H9 (cell line): Measurements from ENCODE around the gene HIGD2A. TPM values are rescaled to one million over a fixed set of nuclear protein-coding genes. Genes with fewer than 3 reads are reported as not detected.

Experiments
- DNase-seq: peaks from one replicate; pipeline ENCODE4 v3.0.0-alpha.2; 2017
- H2AFZ ChIP-seq: one replicate; pipeline ENCODE4 v1.6.1; 2013; ENCODE audit warnings: mild to moderate bottlenecking, low read length, control low read depth, moderate library complexity
- H2AK5ac ChIP-seq: 2 replicates; pipeline ENCODE4 v1.6.1; 2013; ENCODE audit warnings: low read length, control low read depth, mixed read lengths; ENCODE audit not compliant: insufficient read length
- H2BK120ac ChIP-seq: one replicate; pipeline ENCODE4 v1.6.1; 2013; ENCODE audit warnings: low read depth, mild to moderate bottlenecking, low read length, control low read depth, inconsistent platforms; ENCODE audit not compliant: poor library complexity, severe bottlenecking
- H2BK12ac ChIP-seq: 2 replicates; pipeline ENCODE4 v1.6.1; 2013; ENCODE audit warnings: low read length, control low read depth, mixed read lengths, low read depth; ENCODE audit not compliant: insufficient read length
- H2BK15ac ChIP-seq: 2 replicates; pipeline ENCODE4 v1.6.1; 2013; ENCODE audit warnings: low read depth, low read length, control low read depth
- H2BK20ac ChIP-seq: one replicate; pipeline ENCODE4 v1.6.1; 2013; ENCODE audit warnings: low read depth, mild to moderate bottlenecking, low read length, control low read depth, inconsistent platforms; ENCODE audit not compliant: poor library complexity, severe bottlenecking
- H2BK5ac ChIP-seq: 2 replicates; pipeline ENCODE4 v1.6.1; 2013; ENCODE audit warnings: low read length, control low read depth, mixed read lengths; ENCODE audit not compliant: insufficient read length
- H3K14ac ChIP-seq: 2 replicates; pipeline ENCODE4 v1.6.1; 2013; ENCODE audit warnings: low read length, control low read depth; ENCODE audit not compliant: insufficient read depth
- H3K18ac ChIP-seq: 2 replicates; pipeline ENCODE4 v1.6.1; 2013; ENCODE audit warnings: low read depth, mild to moderate bottlenecking, mixed read lengths, low read length, control low read depth; ENCODE audit not compliant: insufficient read length
- H3K23ac ChIP-seq: 2 replicates; pipeline ENCODE4 v1.6.1; 2013; ENCODE audit warnings: low read length, control low read depth, mixed read lengths, low read depth; ENCODE audit not compliant: insufficient read length
- H3K23me2 ChIP-seq: 2 replicates; pipeline ENCODE4 v1.6.1; 2013; ENCODE audit warnings: low read depth, mild to moderate bottlenecking, mixed read lengths, low read length, control low read depth; ENCODE audit not compliant: insufficient read length, poor library complexity, severe bottlenecking
- H3K27ac ChIP-seq: 2 replicates; pipeline ENCODE4 v1.5.1; 2013; ENCODE audit warnings: low read length, control low read depth, mixed read lengths, low read depth; ENCODE audit not compliant: insufficient read length
- H3K27me3 ChIP-seq: 2 replicates; pipeline ENCODE4 v1.6.1; 2013; ENCODE audit warnings: low read length, control low read depth, inconsistent platforms; ENCODE audit not compliant: insufficient read depth
- H3K4ac ChIP-seq: 2 replicates; pipeline ENCODE4 v1.6.1; 2013; ENCODE audit warnings: low read depth, mild to moderate bottlenecking, control low read depth, inconsistent platforms, low read length, moderate library complexity
- H3K4me1 ChIP-seq: 2 replicates; pipeline ENCODE4 v1.6.1; 2013; ENCODE audit warnings: low read length, control low read depth, inconsistent platforms; ENCODE audit not compliant: insufficient read depth
- H3K4me2 ChIP-seq: 2 replicates; pipeline ENCODE4 v1.6.1; 2013; ENCODE audit warnings: low read length, control low read depth, mixed read lengths; ENCODE audit not compliant: insufficient read length, insufficient read depth
- H3K56ac ChIP-seq: 2 replicates; pipeline ENCODE4 v1.6.1; 2013; ENCODE audit warnings: low read depth, mild to moderate bottlenecking, mixed read lengths, low read length, control low read depth; ENCODE audit not compliant: insufficient read length
- H3K79me1 ChIP-seq: 2 replicates; pipeline ENCODE4 v1.6.1; 2013; ENCODE audit warnings: low read depth, mild to moderate bottlenecking, moderate library complexity, low read length, control low read depth, inconsistent platforms; ENCODE audit not compliant: insufficient read depth, poor library complexity, severe bottlenecking
- H3K79me2 ChIP-seq: 2 replicates; pipeline ENCODE4 v1.6.1; 2013; ENCODE audit warnings: low read length, control low read depth, inconsistent platforms; ENCODE audit not compliant: insufficient read depth
- H3K9ac ChIP-seq: 2 replicates; pipeline ENCODE4 v1.6.1; 2013; ENCODE audit warnings: low read length, control low read depth, mixed read lengths; ENCODE audit not compliant: insufficient read length; ENCODE audit errors: extremely low read depth
- H3K9me3 ChIP-seq: one replicate; pipeline ENCODE4 v1.6.1; 2013; ENCODE audit warnings: low read depth, low read length, inconsistent platforms; ENCODE audit not compliant: control insufficient read depth
- H3T11ph ChIP-seq: one replicate; pipeline ENCODE4 v1.6.1; 2013; ENCODE audit warnings: mild to moderate bottlenecking, low read length, control low read depth, inconsistent platforms
- H4K20me1 ChIP-seq: one replicate; pipeline ENCODE4 v1.6.1; 2013; ENCODE audit not compliant: control insufficient read depth, insufficient read length, insufficient read depth
- H4K5ac ChIP-seq: 2 replicates; pipeline ENCODE4 v1.6.1; 2013; ENCODE audit warnings: low read depth, mild to moderate bottlenecking, mixed read lengths, low read length, control low read depth; ENCODE audit not compliant: insufficient read length
- H4K8ac ChIP-seq: replicated peaks from 2 replicates; pipeline ENCODE4 v1.6.1; 2013; ENCODE audit warnings: low read length, control low read depth, mixed read lengths, low read depth; ENCODE audit not compliant: insufficient read length
- H4K91ac ChIP-seq: 2 replicates; pipeline ENCODE4 v1.6.1; 2013; ENCODE audit warnings: low read depth, mild to moderate bottlenecking, moderate library complexity, mixed read lengths, low read length, control low read depth; ENCODE audit not compliant: insufficient read length
- H3K27ac Mint-ChIP-seq, 3 experiments: 2 replicates in 2 of 3; 3 replicates in 1 of 3; pipeline ENCODE4 v1.8.0; 2020 to 2021; ENCODE audit warnings: mixed read lengths in 3 of 3, mild to moderate bottlenecking in 1 of 3, moderate library complexity in 1 of 3
- H3K27me3 Mint-ChIP-seq: 2 replicates; pipeline ENCODE4 v1.8.0; 2021; ENCODE audit warnings: low read depth, mild to moderate bottlenecking, moderate library complexity, mixed read lengths
- H3K36me3 Mint-ChIP-seq, 3 experiments: 2 replicates in 2 of 3; 3 replicates in 1 of 3; pipeline ENCODE4 v1.8.0; 2020 to 2021; ENCODE audit warnings: low read depth in 3 of 3, mixed read lengths in 3 of 3; ENCODE audit not compliant: insufficient read depth in 1 of 3
- H3K4me1 Mint-ChIP-seq, 2 experiments: 2 replicates each; pipeline ENCODE4 v1.8.0; 2020; ENCODE audit warnings: mixed read lengths in 2 of 2
- H3K4me3 Mint-ChIP-seq, 2 experiments: 2 replicates in 1 of 2; 3 replicates in 1 of 2; pipeline ENCODE4 v1.8.0; 2020 to 2021; ENCODE audit warnings: mild to moderate bottlenecking in 2 of 2, mixed read lengths in 2 of 2, moderate library complexity in 1 of 2
- H3K9me3 Mint-ChIP-seq, 2 experiments: 2 replicates in 1 of 2; 3 replicates in 1 of 2; pipeline ENCODE4 v1.8.0; 2020; ENCODE audit warnings: mild to moderate bottlenecking in 2 of 2, mixed read lengths in 2 of 2, moderate library complexity in 1 of 2
- CTCF ChIP-seq: fragments of 200-600 bp; sonication (generic); conservative IDR thresholded peaks from 3 replicates; pipeline ENCODE4 v1.8.0; 2021; ENCODE audit warnings: antibody characterized with exemption, mild to moderate bottlenecking
- WGBS: extraction: QIAGEN DNeasy Blood & Tissue Kit; methylation state at CpG from one replicate; pipeline ENCODE4 v1.1.7; 2013; ENCODE audit warnings: missing lambda C conversion rate, low lambda C conversion rate, mixed read lengths; ENCODE audit not compliant: insufficient read length; ENCODE audit errors: extremely low coverage; 5-methylcytosine and 5-hydroxymethylcytosine counted together
- total RNA-seq: library from RNA; stranded (reverse); gene quantifications from 2 replicates; pipeline ENCODE4 v1.2.1, GENCODE V29; 2021

The HIGD2A gene
- total RNA-seq, 1 experiment from 2014 or later = 92.3 TPM

GRCh38 chr5:176342158-176342483 lies 46.4 kb upstream of the HIGD2A start:
- Histone ChIP-seq H2BK20ac (no peak overlapping the region), H3K9ac (no peak overlapping the region), H3K23ac (no peak overlapping the region), H2BK12ac (no peak overlapping the region), H3K27ac (no peak overlapping the region), H3K18ac (no peak overlapping the region), H2AFZ (no peak overlapping the region), H4K91ac (no peak overlapping the region), H3K9me3 (no peaks in the 10 kb centered on the region), H2BK5ac (no peak overlapping the region), H3K4ac (no peak overlapping the region), H3T11ph (no peak overlapping the region), H3K23me2 (no peaks in the 10 kb centered on the region), H2AK5ac (no peak overlapping the region), H3K4me2 (no peak overlapping the region), H2BK120ac (no peak overlapping the region), H3K14ac (no peak overlapping the region), H4K5ac (no peak overlapping the region), H2BK15ac (no peak overlapping the region), H3K4me1 (no peaks in the 10 kb centered on the region), H3K56ac (no peak overlapping the region), H3K79me2 (no peaks in the 10 kb centered on the region), H3K79me1 (no peaks in the 10 kb centered on the region), H3K27me3 (no peaks in the 10 kb centered on the region; the same call in 1 of the 2 replicates), H4K8ac (no peak overlapping the region), H4K20me1 (no peaks in the 10 kb centered on the region)
- Mint-ChIP-seq H3K36me3 (peaks cover 12 to 35% (median 13%) of the 10 kb centered on the region in 3 experiments; a peak in 6 of 7 replicates), H3K4me3 (no peak overlapping the region), H3K9me3 (no peaks in the 10 kb centered on the region), H3K4me1 (peaks cover 3 to 5% of the 10 kb centered on the region in 2 experiments; a peak in 3 of 4 replicates), H3K27ac (no peak overlapping the region), H3K27me3 (no peaks in the 10 kb centered on the region)
- WGBS = no CpG with 5 or more reads among the region's 1 CpG
- no peak for DNase-seq
- TF ChIP-seq CTCF = no peak
